Activated T-cell treated with anti-CD3 and anti-CD28 coated beads for 4 hours (primary cell): ENCODE results near the gene LRBA.

Experiments used
- DNase-seq: peaks from one replicate; pipeline ENCODE4 v3.0.0-alpha.2; 2020

Gene LRBA

GRCh38 chr4:150256841-150257730 lies 758.0 kb downstream of the LRBA start:
- no peak for DNase-seq

DNA sequence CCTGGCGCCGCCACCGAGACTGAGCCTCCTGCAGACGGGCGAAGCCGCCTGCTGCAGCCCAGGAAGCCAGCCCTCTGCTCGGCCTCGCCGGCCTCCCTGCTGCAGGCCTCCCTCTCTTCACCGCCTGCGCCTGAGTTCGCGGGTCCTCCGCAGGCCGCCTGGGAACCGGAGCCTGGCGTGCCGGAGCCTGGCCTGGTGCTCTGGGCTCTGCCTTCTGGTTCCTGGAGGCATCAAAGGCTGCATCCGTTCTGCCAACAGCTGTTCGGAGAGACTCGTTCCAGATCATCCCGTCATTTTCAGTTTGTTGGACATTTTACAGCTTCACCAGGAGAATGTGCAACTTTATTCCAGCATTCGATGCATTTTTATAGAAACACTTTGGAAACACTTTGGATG lies 758.9 kb downstream of the LRBA start:
- DNase-seq: no peak

GRCh38 chr4:150255610-150256224 lies 759.4 kb downstream of the LRBA start:
- no peak for DNase-seq

GRCh38 chr4:150253965-150254630 lies 761.0 kb downstream of the LRBA start:
- no peak for DNase-seq

GRCh38 chr4:150253416-150253815 lies 761.7 kb downstream of the LRBA start:
- DNase-seq: no peak

GRCh38 chr4:150252741-150253140 lies 762.3 kb downstream of the LRBA start:
- DNase-seq: no peak

DNA sequence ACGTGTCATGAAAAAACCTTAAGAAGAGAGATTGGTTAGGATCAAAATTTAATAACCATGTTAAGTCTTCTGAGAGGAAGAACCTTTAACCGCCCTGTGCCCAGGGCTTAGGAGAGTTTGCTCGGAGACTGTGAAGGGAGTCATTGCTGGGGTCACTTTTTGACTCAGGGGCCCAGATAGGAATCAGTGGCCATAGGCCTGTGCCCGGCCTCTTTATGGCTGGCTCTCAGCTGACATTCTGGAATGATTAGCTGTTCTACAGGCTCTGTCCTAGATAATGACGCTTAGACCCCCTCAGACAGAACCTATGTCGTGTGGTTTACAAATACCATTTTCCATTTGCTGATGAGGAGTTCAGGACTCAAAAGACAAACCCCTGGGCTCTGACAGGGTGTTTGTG lies 762.8 kb downstream of the LRBA start:
- no peak for DNase-seq

- DNase-seq: no peak
These were observed 763.3 kb downstream of the LRBA start for GRCh38 chr4:150251752-150252190.

DNA sequence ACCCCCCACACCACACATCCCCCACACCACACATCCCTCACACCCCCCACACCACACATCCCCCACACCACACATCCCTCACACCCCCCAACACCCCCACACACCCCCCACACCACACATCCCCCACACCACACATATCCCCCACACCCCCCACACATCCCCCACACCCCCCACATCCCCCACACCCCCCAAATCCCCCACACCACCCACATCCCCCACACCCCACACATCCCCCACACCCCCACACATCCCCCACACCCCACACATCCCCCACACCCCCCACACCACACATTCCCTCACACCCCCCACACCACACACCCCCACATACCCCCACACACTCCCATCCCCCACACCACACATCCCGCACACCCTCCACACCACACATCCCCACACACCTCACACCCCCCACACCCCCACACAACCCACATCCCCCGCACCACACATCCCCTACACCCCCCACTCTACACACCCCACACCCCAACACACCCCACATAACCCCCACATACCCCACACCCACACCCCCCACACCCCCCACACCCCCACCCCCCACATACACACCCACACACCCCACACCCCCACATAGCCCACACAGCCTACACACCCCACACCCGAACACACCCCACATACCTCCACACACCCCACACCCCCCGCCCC lies 764.0 kb downstream of the LRBA start:
- no peak for DNase-seq

GRCh38 chr4:150250293-150250997 lies 764.6 kb downstream of the LRBA start:
- DNase-seq: no peak

GRCh38 chr4:150248181-150248580 lies 766.9 kb downstream of the LRBA start:
- DNase-seq: no peak

DNA sequence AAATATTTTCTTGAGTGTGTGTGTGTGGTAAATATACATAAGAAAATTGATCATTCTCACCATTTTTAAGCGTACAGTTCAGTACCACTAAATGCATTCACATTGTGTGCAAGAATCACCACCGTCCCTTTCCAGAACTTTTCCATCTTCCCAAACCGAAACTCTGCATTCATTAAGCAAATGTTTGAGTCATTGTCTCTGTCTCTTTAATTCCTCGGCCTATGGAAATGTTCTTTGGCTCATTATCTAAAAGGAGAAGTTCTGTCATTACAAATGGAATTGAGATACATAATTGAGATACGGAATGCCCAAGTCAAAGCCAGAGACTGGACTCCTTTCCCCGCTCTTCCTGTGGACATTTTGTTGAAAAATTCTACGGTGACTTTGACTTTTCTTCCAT lies 767.9 kb downstream of the LRBA start:
- DNase-seq: no peak

GRCh38 chr4:150244600-150244999 lies 770.5 kb downstream of the LRBA start:
- DNase-seq: no peak

GRCh38 chr4:150243932-150244331 lies 771.2 kb downstream of the LRBA start:
- no peak for DNase-seq

- DNase-seq: no peak
These were observed 772.1 kb downstream of the LRBA start for GRCh38 chr4:150242820-150243458.

DNA sequence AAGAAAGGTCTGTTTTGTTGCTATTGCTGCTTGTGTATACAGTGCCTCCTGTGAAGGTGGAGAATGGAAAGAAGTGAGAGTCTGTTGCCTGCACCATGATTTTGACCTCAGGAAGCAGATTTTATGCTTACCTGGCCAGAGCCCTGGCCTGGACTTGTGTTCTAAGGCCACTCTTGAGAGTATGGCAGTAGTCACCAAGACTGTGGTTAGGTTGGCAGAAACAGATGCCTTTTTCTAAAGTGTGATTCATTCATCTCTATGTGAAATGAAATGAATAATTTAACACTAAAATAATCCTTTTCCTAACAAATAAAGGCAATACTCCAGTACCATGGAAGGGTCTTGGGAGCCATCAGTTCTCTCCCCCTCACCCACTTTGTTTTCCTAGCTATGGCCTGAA lies 775.1 kb downstream of the LRBA start:
- no peak for DNase-seq

DNA sequence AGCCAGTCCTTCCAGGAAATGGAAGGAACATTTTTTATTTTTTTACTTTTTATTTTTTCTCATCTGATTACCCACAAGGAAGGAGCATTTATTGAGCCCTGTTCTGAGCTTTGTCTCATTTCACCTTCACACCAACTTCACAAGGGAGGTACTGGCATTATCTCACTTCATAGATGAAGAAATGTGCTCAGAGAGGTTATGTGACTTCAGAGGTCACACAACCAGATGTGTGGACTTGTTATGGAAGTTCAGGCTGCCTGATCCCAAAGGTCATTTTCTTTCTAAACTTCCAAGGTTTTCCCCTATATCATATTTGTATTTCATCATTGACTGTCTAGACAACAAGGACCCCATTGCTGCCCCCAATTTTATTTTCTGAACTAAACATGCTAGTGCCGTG lies 776.5 kb downstream of the LRBA start:
- no peak for DNase-seq

DNA sequence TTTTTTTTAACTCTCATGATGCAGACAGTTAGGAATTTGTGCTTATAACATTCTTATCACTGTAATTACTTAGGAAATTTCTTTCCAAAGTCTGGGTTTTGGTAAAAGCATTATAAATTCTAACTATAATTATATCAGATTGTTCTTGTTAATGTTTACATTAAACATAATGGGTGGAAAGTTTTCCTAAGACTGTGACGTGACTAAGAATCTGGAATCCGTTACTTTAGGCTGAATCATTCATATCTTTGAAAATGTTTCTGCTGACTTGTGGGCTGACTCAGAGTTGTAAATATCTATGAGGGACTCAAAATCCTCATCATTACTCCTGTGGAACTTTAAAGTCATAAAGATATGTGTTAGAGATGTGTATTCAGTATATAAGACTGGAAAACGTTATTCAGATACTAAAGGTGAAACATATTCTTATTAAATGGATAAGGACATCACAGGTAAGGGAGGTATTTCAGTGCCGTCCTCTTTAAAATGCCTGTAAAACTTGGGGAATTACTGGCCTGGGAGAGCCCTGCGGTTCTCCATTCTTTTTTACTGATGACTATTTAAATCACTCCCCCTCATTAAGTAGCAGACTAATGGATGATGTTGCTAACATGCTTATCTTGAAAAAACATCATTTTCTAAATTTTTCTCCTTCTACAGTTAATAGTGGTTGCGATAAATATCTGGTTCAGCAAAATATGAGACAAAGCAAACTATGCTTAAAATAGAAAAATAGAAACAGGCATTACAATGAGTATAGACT lies 777.8 kb downstream of the LRBA start:
- no peak for DNase-seq

DNA sequence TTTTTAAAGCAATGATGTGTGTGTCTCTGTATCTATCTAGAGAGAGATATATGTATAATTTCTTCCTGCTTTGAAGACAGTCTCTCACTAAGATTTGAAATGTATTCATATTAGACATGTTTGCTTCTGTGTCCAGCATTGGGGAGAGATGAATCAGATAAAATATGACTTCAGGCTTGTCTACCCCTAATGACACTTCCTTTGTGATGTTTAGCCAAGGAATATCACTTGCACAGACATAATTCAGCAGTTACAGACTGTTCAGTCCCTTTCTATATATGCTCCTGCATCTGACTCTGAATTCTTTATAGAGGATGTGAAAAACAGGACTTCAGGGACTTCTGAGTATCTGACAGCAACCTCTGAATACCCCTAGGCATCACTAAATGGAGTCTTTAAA lies 778.5 kb downstream of the LRBA start:
- DNase-seq: no peak

DNA sequence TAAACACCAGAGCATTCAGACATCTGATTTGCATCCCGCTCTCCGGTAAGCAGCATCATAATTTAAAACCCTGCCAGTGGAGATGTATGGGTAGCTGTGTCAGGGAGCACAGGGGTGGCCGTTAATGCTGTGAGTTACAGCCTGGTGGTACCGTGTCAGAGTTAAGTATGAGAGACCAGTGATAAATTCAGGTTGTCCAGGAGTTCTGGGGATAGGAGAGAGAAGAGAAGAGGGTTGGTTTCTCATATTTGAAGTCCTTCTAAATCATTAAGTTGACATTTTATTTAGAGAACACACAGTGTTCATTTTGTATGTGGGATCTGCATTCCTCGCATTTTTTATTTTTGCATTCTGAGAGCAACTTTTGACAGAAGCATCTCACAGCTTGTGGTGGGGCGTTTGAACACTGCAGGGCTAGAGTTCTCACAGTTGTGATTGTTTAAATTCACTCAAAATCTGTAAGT lies 779.2 kb downstream of the LRBA start:
- DNase-seq: no peak

- DNase-seq: no peak
These were observed 779.8 kb downstream of the LRBA start for GRCh38 chr4:150235317-150235716.
